GM18499 (cell line): ENCODE data around the gene ADTRP.
"Not testable (repeated sequence)": the region's sequence is repeated elsewhere in the genome, so short reads cannot be mapped to it uniquely, and the experiment has no call there.

ENCODE experiments used
- ATAC-seq: cut with Tn5 transposase; IDR thresholded peaks from one replicate; pipeline ENCODE4 v1.9.1; 2021; ENCODE audit warnings: moderate number of reproducible peaks; ENCODE audit not compliant: insufficient read depth, unreplicated experiment

The ADTRP gene

GRCh38 chr6:11705069-11705468, 73.5 kb downstream of the ADTRP start:
- ATAC-seq: no peak

- no peak for ATAC-seq
Measured at GRCh38 chr6:11703725-11704124, 74.9 kb downstream of the ADTRP start.

GRCh38 chr6:11702500-11703130, 76.0 kb downstream of the ADTRP start:
- ATAC-seq: no peak

GRCh38 chr6:11702089-11702488, 76.5 kb downstream of the ADTRP start:
- ATAC-seq: no peak

- ATAC-seq: no peak
Measured at GRCh38 chr6:11701573-11701972, 77.0 kb downstream of the ADTRP start.

- ATAC-seq: no peak
Measured at GRCh38 chr6:11700118-11700718, 78.4 kb downstream of the ADTRP start.

GRCh38 chr6:11699576-11699975, 79.0 kb downstream of the ADTRP start:
- no peak for ATAC-seq

GRCh38 chr6:11692451-11693376, 85.9 kb downstream of the ADTRP start:
- ATAC-seq: no peak

GRCh38 chr6:11689847-11690246, 88.8 kb downstream of the ADTRP start:
- ATAC-seq: no peak

- ATAC-seq: not testable (repeated sequence)
Measured at GRCh38 chr6:11689400-11689799, 89.2 kb downstream of the ADTRP start.

GRCh38 chr6:11688425-11688709, 90.2 kb downstream of the ADTRP start:
- no peak for ATAC-seq

GRCh38 chr6:11685481-11686093, 93.0 kb downstream of the ADTRP start:
- no peak for ATAC-seq

- no peak for ATAC-seq
Measured at GRCh38 chr6:11684901-11685480, 93.6 kb downstream of the ADTRP start.

- no peak for ATAC-seq
Measured at GRCh38 chr6:11683871-11684270, 94.7 kb downstream of the ADTRP start.

- ATAC-seq: no peak
Measured at GRCh38 chr6:11682561-11682975, 96.0 kb downstream of the ADTRP start.

GRCh38 chr6:11681770-11682169, 96.8 kb downstream of the ADTRP start:
- no peak for ATAC-seq

- ATAC-seq: no peak
Measured at GRCh38 chr6:11681357-11681756, 97.2 kb downstream of the ADTRP start.

- not testable (repeated sequence) for ATAC-seq
Measured at GRCh38 chr6:11680479-11680878, 98.1 kb downstream of the ADTRP start.

GRCh38 chr6:11679099-11679498, 99.5 kb downstream of the ADTRP start:
- ATAC-seq: no peak

GRCh38 chr6:11675601-11676000, 103.0 kb downstream of the ADTRP start:
- ATAC-seq: no peak

GRCh38 chr6:11672669-11673068, 105.9 kb downstream of the ADTRP start:
- no peak for ATAC-seq
